Fibroblast of villous mesenchyme (primary cell): ENCODE measurements around the gene SHF. TPM values are rescaled to one million over a fixed set of nuclear protein-coding genes. Genes with fewer than 3 reads are reported as not detected.

Source experiments
- DNase-seq: peaks from one replicate; pipeline ENCODE4 v3.0.0-alpha.2; 2010; ENCODE audit warnings: low read depth
- H3K4me3 ChIP-seq: 2 replicates; pipeline ENCODE4 v1.5.1; 2011; ENCODE audit warnings: low read depth, mild to moderate bottlenecking, low read length
- total RNA-seq: library from RNA; depleted of rRNA; stranded (reverse); fragments of >200 nt; gene quantifications from 2 replicates; pipeline ENCODE4 v1.2.3, GENCODE V29; 2012
- TF ChIP-seq, protein P1 (sequence below): IDR thresholded peaks from 2 replicates; pipeline ENCODE4 v1.5.1; 2012; ENCODE audit warnings: low read depth, mild to moderate bottlenecking, low read length; ENCODE audit not compliant: insufficient read depth

SHF gene
- total RNA-seq, 1 donor: 2.6 TPM

DNA sequence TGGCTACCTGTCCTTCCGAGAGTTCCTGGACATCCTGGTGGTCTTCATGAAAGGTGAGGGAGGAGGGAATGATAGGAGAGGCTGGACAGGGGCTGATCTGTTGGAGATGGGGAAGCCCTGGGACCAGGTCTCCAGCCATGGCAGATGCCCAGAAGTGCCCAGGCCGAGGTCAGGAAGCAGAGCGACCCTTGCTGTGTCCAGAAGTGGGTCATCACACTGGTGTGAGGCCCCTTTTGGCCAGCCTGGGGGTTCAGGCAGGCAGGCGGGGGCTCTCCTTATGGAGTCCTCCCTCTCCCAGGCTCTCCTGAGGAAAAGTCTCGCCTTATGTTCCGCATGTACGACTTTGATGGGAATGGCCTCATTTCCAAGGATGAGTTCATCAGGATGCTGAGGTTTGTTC is 40.2 kb downstream of the SHF start:
- TF ChIP-seq, protein P1, sequence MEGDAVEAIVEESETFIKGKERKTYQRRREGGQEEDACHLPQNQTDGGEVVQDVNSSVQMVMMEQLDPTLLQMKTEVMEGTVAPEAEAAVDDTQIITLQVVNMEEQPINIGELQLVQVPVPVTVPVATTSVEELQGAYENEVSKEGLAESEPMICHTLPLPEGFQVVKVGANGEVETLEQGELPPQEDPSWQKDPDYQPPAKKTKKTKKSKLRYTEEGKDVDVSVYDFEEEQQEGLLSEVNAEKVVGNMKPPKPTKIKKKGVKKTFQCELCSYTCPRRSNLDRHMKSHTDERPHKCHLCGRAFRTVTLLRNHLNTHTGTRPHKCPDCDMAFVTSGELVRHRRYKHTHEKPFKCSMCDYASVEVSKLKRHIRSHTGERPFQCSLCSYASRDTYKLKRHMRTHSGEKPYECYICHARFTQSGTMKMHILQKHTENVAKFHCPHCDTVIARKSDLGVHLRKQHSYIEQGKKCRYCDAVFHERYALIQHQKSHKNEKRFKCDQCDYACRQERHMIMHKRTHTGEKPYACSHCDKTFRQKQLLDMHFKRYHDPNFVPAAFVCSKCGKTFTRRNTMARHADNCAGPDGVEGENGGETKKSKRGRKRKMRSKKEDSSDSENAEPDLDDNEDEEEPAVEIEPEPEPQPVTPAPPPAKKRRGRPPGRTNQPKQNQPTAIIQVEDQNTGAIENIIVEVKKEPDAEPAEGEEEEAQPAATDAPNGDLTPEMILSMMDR: no peak
- no peak for DNase-seq
- no peak overlapping the region for H3K4me3 ChIP-seq

DNA sequence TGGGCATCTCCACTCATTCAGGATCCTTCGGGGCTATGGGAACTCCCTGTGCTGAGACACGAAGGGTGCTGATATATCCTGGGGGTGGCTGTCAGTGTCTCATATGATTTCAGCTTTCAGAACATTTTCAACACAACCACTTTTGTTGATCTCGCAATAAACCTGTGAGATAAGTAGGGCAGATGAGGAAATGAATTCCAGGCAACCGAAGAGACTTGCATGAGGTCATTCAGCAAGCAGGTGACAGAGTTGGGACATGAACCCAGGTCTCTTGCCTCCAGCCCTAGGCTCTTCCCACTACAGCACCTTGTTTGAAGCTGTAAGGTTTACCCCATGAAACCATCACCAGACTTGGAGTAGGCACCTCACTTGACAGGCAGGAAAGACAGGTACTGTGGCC is 41.4 kb downstream of the SHF start:
- no peak overlapping the region for H3K4me3 ChIP-seq
- peak; percentile 4 for DNase-seq
- TF ChIP-seq, protein P1: no peak

DNA sequence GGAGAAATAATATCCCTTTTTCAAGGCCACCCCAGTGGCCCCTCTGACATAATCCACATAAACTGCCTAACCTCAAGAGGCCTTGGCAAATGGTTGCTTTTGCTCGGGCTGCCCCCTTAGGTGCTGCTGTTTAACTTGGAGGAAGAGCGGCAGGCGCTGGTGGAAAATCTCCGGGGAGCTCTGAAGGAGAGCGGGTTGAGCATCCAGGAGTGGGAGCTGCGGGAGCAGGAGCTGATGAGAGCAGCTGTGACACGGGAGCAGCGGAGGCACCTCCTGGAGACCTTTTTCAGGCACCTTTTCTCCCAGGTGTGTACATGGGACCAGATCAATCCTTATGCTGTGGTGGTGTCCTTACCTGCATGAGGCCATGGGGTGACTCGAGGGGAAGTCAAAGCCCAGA is 43.0 kb downstream of the SHF start:
- TF ChIP-seq, protein P1: no peak
- no peak for DNase-seq
- H3K4me3 ChIP-seq: no peak overlapping the region

DNA sequence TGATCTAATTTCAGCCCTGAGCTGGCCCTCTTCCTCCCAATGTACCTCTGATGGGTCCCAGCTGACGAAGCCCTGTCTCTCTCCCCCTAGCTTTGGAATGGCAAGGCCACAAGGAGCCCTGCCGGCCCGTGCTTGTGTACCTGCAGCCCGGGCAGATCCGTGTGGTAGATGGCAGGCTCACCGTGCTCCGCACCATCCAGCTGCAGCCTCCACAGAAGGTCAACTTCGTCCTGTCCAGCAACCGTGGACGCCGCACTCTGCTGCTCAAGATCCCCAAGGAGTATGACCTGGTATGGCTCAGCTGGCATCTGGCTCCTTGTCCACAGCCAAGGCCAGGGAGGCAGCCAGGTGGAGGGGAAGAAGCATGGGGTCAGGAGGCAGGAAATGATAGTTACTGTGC is 43.8 kb downstream of the SHF start:
- DNase-seq: no peak
- H3K4me3 ChIP-seq: no peak overlapping the region
- TF ChIP-seq, protein P1: no peak

DNA sequence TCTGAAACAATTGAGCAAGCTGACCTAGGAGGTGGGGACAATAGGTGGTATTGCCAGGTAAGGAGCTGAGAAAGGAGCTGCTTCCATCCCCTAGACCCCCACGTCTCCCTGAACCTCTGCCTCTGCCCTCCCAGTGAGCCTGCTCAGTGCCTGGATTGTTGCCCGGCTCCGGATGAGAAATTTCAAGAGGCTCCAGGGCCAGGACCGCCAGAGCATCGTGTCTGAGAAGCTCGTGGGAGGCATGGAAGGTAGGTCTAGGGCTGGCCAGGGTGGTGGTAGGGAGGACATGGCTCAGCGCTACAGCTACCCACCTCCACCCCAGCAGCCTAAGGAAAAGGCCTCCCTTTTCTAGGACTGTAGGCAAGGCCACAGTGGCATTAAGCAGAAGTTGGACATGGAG is 44.7 kb downstream of the SHF start:
- no peak for DNase-seq
- TF ChIP-seq, protein P1: no peak
- H3K4me3 ChIP-seq: no peak overlapping the region

DNA sequence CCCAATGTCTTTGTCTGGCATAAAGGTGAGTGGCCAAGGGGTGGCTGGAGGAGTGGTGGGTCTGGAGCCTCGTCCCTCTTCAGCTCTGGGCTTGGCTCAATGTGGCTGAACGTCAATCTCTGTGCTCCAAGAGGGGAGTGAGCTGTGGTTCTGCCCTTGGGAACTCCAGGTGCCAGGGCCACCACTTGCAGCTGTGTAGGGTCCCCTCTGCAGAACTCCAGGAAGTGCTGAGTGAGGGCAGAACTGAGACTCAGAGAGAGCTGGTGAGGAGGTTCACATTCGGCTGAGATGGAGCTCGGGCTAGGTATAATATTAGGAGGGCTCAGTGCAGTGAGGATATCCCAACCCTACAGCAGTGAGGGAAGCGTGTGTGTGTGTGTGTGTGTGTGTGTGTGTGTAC is 46.4 kb downstream of the SHF start:
- TF ChIP-seq, protein P1: no peak
- no peak overlapping the region for H3K4me3 ChIP-seq
- no peak for DNase-seq

DNA sequence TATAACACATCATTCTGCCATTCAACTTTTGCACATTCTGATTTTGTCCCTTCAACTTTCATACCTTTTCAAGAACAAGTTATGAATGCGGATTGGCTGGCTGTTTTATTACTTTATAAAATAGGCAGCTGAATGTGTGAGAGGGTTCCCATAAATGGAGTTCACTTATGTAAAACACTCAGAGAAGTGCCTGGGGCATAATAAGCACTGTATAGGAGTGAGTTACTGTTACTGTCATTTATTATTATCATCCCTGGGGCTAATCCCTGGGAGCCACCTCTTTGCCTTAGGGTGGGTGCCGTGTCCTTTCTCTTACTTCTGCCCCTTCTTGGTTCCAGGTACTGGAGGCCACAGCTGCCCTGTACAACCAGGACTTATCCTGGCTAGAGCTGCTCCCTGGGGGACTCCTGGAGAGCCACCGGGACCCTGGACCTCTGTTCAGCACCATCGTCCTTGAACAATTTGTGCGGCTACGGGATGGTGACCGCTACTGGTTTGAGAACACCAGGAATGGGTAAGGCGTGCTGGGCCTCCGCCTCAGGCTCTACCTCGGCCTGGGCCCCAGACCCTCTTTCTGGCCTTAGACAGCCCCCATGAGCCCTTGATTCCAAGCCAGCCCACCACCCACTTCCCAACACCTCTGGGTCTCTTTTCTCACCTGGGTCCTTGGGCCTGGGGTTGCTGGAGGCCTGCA is 47.1 kb downstream of the SHF start:
- H3K4me3 ChIP-seq: no peak overlapping the region
- TF ChIP-seq, protein P1: no peak
- no peak for DNase-seq
